Keratinocyte (primary cell): Measurements from ENCODE around the gene TEX26. TPM values are rescaled to one million over a fixed set of nuclear protein-coding genes. Genes with fewer than 3 reads are reported as not detected.

Experiments used
- DNase-seq: peaks from one replicate; pipeline ENCODE4 v3.0.0-alpha.2; 2011; ENCODE audit warnings: low read depth, missing footprints, low spot score
- FAIRE-seq: peaks from 2 replicates; lab custom pipeline; 2011; peaks lifted over from hg19 to GRCh38; lab: Jason Lieb, UNC
- H2AFZ ChIP-seq: 2 replicates; pipeline ENCODE4 v1.6.0; 2012; ENCODE audit warnings: low read length, control low read depth, inconsistent platforms; ENCODE audit not compliant: control insufficient read depth
- H3K27ac ChIP-seq: 2 replicates; pipeline ENCODE4 v1.5.1; 2011; ENCODE audit warnings: low read length; ENCODE audit not compliant: control insufficient read depth, insufficient read depth
- H3K27me3 ChIP-seq: 3 replicates; pipeline ENCODE4 v1.6.0; 2011; ENCODE audit warnings: low read length; ENCODE audit not compliant: control insufficient read depth, insufficient read depth; ENCODE audit errors: extremely low read depth
- H3K36me3 ChIP-seq, 2 experiments: 2 replicates in 1 of 2; 3 replicates in 1 of 2; pipeline ENCODE4 v1.5.1; 2011; ENCODE audit warnings: low read length in 2 of 2, mild to moderate bottlenecking in 1 of 2; ENCODE audit not compliant: control insufficient read depth in 2 of 2, insufficient read depth in 2 of 2; ENCODE audit errors: extremely low read depth in 1 of 2
- H3K4me1 ChIP-seq: 3 replicates; pipeline ENCODE4 v1.5.1; 2011; ENCODE audit warnings: low read length; ENCODE audit not compliant: control insufficient read depth, insufficient read depth; ENCODE audit errors: extremely low read depth
- H3K4me2 ChIP-seq: 3 replicates; pipeline ENCODE4 v1.6.0; 2011; ENCODE audit warnings: low read depth, low read length; ENCODE audit not compliant: control insufficient read depth, insufficient read depth; ENCODE audit errors: extremely low read depth
- H3K4me3 ChIP-seq, 3 experiments: fragments of 200-600 bp in 1 of 3; sonication (generic) in 1 of 3; 2 replicates in 2 of 3; 3 replicates in 1 of 3; pipeline ENCODE4 v1.5.1; 2011 to 2016; ENCODE audit warnings: low read length in 3 of 3, mild to moderate bottlenecking in 3 of 3, control low read depth in 2 of 3, inconsistent platforms in 1 of 3, low read depth in 1 of 3, mixed read lengths in 1 of 3, mixed run types in 1 of 3, moderate library complexity in 1 of 3; ENCODE audit not compliant: control insufficient read depth in 2 of 3, insufficient read depth in 2 of 3; ENCODE audit errors: extremely low read depth in 1 of 3
- H3K79me2 ChIP-seq: 2 replicates; pipeline ENCODE4 v1.6.0; 2012; ENCODE audit warnings: low read length; ENCODE audit not compliant: control insufficient read depth, insufficient read depth
- H3K9ac ChIP-seq: 3 replicates; pipeline ENCODE4 v1.6.0; 2011; ENCODE audit warnings: low read length; ENCODE audit not compliant: control insufficient read depth, insufficient read depth; ENCODE audit errors: extremely low read depth
- H3K9me1 ChIP-seq: 3 replicates; pipeline ENCODE4 v1.6.0; 2011; ENCODE audit warnings: low read length; ENCODE audit not compliant: control insufficient read depth, insufficient read depth; ENCODE audit errors: extremely low read depth
- H3K9me3 ChIP-seq: 2 replicates; pipeline ENCODE4 v1.5.1; 2012; ENCODE audit warnings: low read depth, low read length; ENCODE audit not compliant: control insufficient read depth
- H4K20me1 ChIP-seq: 3 replicates; pipeline ENCODE4 v1.6.0; 2011; ENCODE audit warnings: low read length; ENCODE audit not compliant: control insufficient read depth, insufficient read depth; ENCODE audit errors: extremely low read depth
- CTCF ChIP-seq, 3 experiments: IDR thresholded peaks in 1 of 3; conservative IDR thresholded peaks in 1 of 3; optimal IDR thresholded peaks in 1 of 3; 2 replicates in 2 of 3; 3 replicates in 1 of 3; pipeline versions ENCODE3 to v1.5.1; 2011; ENCODE audit warnings: low read length in 3 of 3, mild to moderate bottlenecking in 3 of 3, moderate library complexity in 2 of 3, control low read depth in 1 of 3, inconsistent platforms in 1 of 3; ENCODE audit not compliant: insufficient read depth in 2 of 3; ENCODE audit errors: extremely low read depth in 1 of 3
- EZH2 ChIP-seq: IDR thresholded peaks from one replicate; pipeline ENCODE4 v1.6.1; 2012; ENCODE audit warnings: inconsistent platforms, mild to moderate bottlenecking, low read length, moderate library complexity
- dilution Hi-C: fragments of 300-500 bp; cut with MboI; formaldehyde crosslinking; loops from one replicate; pipeline ENCODE4 v1.7.0; 2020; ENCODE audit warnings: low sequenced_read_pairs; ENCODE audit not compliant: extremely low pct_ligation_motif_present
- polyA plus RNA-seq, 5 experiments: library from polyadenylated mRNA; depleted of rRNA in 3 of 5; stranded (reverse) in 3 of 5; stranded (forward) in 1 of 5; unstranded in 1 of 5; fragments of >200 nt; gene quantifications; 1 replicate in 1 of 5; 2 replicates in 3 of 5; 3 replicates in 1 of 5; pipeline versions ENCODE4 v1.2.1 to v1.2.3, GENCODE V29; 2011 to 2012; ENCODE audit warnings: missing spikeins in 2 of 5, low read depth in 1 of 5, low replicate concordance in 1 of 5

TEX26 gene
- polyA plus RNA-seq, 1 donor (not counting 4 experiments of a cell fraction or from before 2014, with no cell fraction given): not detected

GRCh38 chr13:31020996-31021395 is 88.5 kb downstream of the TEX26 start:
- no peak overlapping the region for H3K4me2 ChIP-seq
- no peaks in the 10 kb centered on the region for H3K9me3 ChIP-seq

DNA sequence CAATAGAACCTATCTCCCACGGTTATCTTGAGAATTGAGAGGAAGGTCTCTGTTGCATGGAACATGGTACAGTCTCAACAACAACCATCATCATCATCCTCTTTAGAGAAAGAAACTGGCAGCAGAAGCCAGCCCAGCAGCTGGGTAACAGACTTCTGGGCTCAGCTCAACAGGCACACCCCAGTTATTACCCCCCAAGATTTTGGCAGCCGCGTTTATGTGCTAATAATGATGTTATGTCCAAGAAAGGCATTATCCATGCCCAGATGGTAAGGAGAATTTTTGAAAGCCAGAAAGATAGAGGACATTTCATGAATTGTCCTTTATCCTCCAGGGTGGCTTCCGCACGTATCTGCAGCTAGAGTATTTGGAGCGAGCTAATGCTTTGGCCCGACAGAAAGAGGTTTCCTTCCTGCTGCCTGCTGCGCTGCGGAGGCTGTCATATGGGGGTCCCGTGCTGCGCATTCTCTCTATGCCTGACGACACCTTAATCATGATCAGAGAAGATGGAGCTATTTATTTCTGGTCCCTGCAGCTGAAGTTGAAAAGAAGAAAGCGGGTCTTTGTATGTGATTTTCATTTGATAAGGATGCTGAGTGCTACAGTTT is 89.9 kb downstream of the TEX26 start:
- no peak for FAIRE-seq
- no peaks in the 10 kb centered on the region for H3K9me3 ChIP-seq
- no peaks in the 10 kb centered on the region for H4K20me1 ChIP-seq

More at GRCh38 chr13:31020996-31021395, 88.5 kb downstream of the TEX26 start:
- Histone ChIP-seq H3K79me2 (no peaks in the 10 kb centered on the region), H3K27ac (no peak overlapping the region), H3K9ac (no peak overlapping the region), H3K27me3 (peaks cover 3% of the 10 kb centered on the region), H3K9me1 (no peaks in the 10 kb centered on the region), H3K36me3 (no peaks in the 10 kb centered on the region), H3K4me3 (no peak overlapping the region), H2AFZ (no peak overlapping the region), H3K4me1 (no peaks in the 10 kb centered on the region), H4K20me1 (no peaks in the 10 kb centered on the region)
- dilution Hi-C loops: loop anchor here (10.0 kb wide), 1 partner anchor 216 kb away; no protein-coding TSS in a partner anchor
- DNase-seq: no peak
- no peak for TF ChIP-seq CTCF (optimal IDR thresholded peaks at IDR 0.05 in 1 of 3, IDR thresholded peaks at IDR 0.05 in 1 of 3, conservative IDR thresholded peaks at IDR 0.05 in 1 of 3; ENCODE audit: extremely low read depth in 1 of 3, insufficient read depth in 2 of 3, low read length in 3 of 3)
- no peak for TF ChIP-seq EZH2
- no peak for FAIRE-seq

More for the DNA sequence above, 89.9 kb downstream of the TEX26 start:
- no peak overlapping the region for H3K9ac ChIP-seq
- no peak overlapping the region for H3K4me2 ChIP-seq
- dilution Hi-C loops: loop anchor here (10.0 kb wide), 1 partner anchor 218 kb away; no protein-coding TSS in a partner anchor
- no peaks in the 10 kb centered on the region for H3K36me3 ChIP-seq
- H3K4me1 ChIP-seq: no peaks in the 10 kb centered on the region
- no peaks in the 10 kb centered on the region for H3K79me2 ChIP-seq
- H3K4me3 ChIP-seq: no peak overlapping the region
- H3K27me3 ChIP-seq: peaks cover 5% of the 10 kb centered on the region
- TF ChIP-seq EZH2 (no peak), CTCF (optimal IDR thresholded peaks at IDR 0.05 in 1 of 3, IDR thresholded peaks at IDR 0.05 in 1 of 3, conservative IDR thresholded peaks at IDR 0.05 in 1 of 3; ENCODE audit: extremely low read depth in 1 of 3, insufficient read depth in 2 of 3, low read length in 3 of 3) (no peak)
- no peaks in the 10 kb centered on the region for H3K9me1 ChIP-seq
- DNase-seq: no peak
- no peak overlapping the region for H2AFZ ChIP-seq
- H3K27ac ChIP-seq: no peak overlapping the region
